Measurements from ENCODE around the gene WARS2. TPM values are rescaled to one million over a fixed set of nuclear protein-coding genes. Genes with fewer than 3 reads are reported as not detected.
A peak's percentile ranks its signal among the peaks of the same experiment; 100 is the strongest.

The WARS2 gene
- total RNA-seq, 1 experiment from 2014 or later: 18.1 TPM

DNA sequence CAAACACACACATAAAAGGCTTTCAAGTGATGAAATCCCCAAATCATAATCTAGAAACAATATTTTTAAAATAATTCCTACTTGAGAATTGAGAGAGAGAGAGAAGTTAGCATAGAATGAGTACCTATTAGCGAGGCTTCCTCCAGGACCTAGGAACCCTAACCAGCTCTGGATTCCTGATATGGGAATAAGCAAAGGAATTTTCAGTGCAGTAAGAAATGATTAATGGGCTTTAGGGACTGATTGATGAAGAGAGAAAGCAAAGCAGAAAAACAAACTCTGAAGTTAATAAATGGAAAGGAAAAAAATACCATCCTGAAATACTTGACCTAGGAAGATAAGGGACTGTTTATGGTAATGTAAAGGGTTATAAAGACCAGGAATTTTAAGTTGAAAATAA lies 60.6 kb downstream of the WARS2 start:
- ChIA-PET POLR2A (ENCODE audit: unreplicated experiment) (no interaction called here), CTCF (no interaction called here)
- Histone ChIP-seq H3K27me3 (ENCODE audit: low read length) (no peaks in the 10 kb centered on the region), H3F3A (ENCODE audit: low read length, unreplicated experiment) (no peaks in the 10 kb centered on the region), H4K20me1 (ENCODE audit: low read length) (0 out of 2 replicates have a peak, but pooled peaks cover 4% of the 10 kb centered on the region), H3K27ac (ENCODE audit: low read length) (no peak overlapping the region; the same call in 1 of the 2 replicates), H3K4me2 (ENCODE audit: low read length) (peak overlapping the region; percentile 76), H3K4me3 (ENCODE audit: low read length) (peak overlapping the region; percentile 42; the same call in 1 of the 2 replicates), H3K9me3 (ENCODE audit: low read length) (no peaks in the 10 kb centered on the region), H3K9ac (ENCODE audit: low read length) (no peak overlapping the region), H2AFZ (ENCODE audit: low read length) (no peak overlapping the region), H3K79me2 (ENCODE audit: low read length) (no peaks in the 10 kb centered on the region), H3K36me3 (ENCODE audit: low read depth, low read length) (no peaks in the 10 kb centered on the region), H3K9me2 (replicated peaks; ENCODE audit: low read length) (no peaks in the 10 kb centered on the region), H3K4me1 (ENCODE audit: insufficient read depth, low read length) (peaks cover 32% of the 10 kb centered on the region)
- BruUV-seq (replicated peaks): no TSS peak
- TF ChIP-seq EZH2 (IDR thresholded peaks at IDR 0.05; ENCODE audit: low read length, unreplicated experiment): no peak
- TF ChIP-seq EZH2phosphoT487 (IDR thresholded peaks at IDR 0.05; ENCODE audit: borderline replicate concordance, low read length): no peak
- TF ChIP-seq, protein P1, sequence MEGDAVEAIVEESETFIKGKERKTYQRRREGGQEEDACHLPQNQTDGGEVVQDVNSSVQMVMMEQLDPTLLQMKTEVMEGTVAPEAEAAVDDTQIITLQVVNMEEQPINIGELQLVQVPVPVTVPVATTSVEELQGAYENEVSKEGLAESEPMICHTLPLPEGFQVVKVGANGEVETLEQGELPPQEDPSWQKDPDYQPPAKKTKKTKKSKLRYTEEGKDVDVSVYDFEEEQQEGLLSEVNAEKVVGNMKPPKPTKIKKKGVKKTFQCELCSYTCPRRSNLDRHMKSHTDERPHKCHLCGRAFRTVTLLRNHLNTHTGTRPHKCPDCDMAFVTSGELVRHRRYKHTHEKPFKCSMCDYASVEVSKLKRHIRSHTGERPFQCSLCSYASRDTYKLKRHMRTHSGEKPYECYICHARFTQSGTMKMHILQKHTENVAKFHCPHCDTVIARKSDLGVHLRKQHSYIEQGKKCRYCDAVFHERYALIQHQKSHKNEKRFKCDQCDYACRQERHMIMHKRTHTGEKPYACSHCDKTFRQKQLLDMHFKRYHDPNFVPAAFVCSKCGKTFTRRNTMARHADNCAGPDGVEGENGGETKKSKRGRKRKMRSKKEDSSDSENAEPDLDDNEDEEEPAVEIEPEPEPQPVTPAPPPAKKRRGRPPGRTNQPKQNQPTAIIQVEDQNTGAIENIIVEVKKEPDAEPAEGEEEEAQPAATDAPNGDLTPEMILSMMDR (conservative IDR thresholded peaks at IDR 0.05; ENCODE audit: low read depth, low read length): no peak
- DNase-seq (no peak), ATAC-seq (no peak)
- intact Hi-C loops (cut with micrococcal nuclease): loop anchor here (5.0 kb wide), 1 partner anchor 197 kb away; no protein-coding TSS in a partner anchor

DNA sequence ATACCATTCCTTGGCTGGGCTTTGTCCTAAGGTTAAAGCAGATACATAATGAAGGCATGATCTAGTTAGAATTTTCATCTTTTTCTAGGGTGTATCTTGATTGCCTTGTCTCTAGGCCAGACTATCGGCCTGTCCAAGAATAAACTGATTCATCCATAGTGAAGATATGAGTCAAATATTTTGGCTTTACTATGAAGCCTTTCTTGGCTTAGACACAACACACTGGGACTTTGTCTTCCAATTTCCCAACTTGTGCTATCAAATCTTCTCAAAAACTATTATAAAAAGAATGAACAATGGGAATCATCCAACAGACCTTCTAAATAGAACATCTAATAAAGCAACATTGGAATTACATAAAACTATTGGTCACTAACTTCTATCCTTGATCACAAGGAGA lies 64.8 kb downstream of the WARS2 start:
- no peaks in the 10 kb centered on the region for H3K9me2 ChIP-seq (replicated peaks; ENCODE audit: low read length)
- H3K4me3 ChIP-seq (ENCODE audit: low read length): no peak overlapping the region
- no peak overlapping the region for H2AFZ ChIP-seq (ENCODE audit: low read length)
- POLR2A ChIA-PET (ENCODE audit: unreplicated experiment): no interaction called here
- H3K79me2 ChIP-seq (ENCODE audit: low read length): no peaks in the 10 kb centered on the region
- H4K20me1 ChIP-seq (ENCODE audit: low read length): no peaks in the 10 kb centered on the region
- peak; percentile 89 for ATAC-seq
- no peaks in the 10 kb centered on the region for H3F3A ChIP-seq (ENCODE audit: low read length, unreplicated experiment)
- CTCF ChIA-PET: no interaction called here
- peak; percentile 60 for DNase-seq
- no peaks in the 10 kb centered on the region for H3K9me3 ChIP-seq (ENCODE audit: low read length)
- no peak overlapping the region for H3K27ac ChIP-seq (ENCODE audit: low read length)
- H3K9ac ChIP-seq (ENCODE audit: low read length): no peak overlapping the region
- intact Hi-C loops (cut with micrococcal nuclease): no loop called here
- peaks cover 19% of the 10 kb centered on the region for H3K4me1 ChIP-seq (ENCODE audit: insufficient read depth, low read length)
- no peak overlapping the region for H3K4me2 ChIP-seq (ENCODE audit: low read length)
- H3K36me3 ChIP-seq (ENCODE audit: low read depth, low read length): 0 out of 2 replicates have a peak, but pooled peaks cover 4% of the 10 kb centered on the region
- no peak for TF ChIP-seq EZH2 (IDR thresholded peaks at IDR 0.05; ENCODE audit: low read length, unreplicated experiment)
- TF ChIP-seq EZH2phosphoT487 (IDR thresholded peaks at IDR 0.05; ENCODE audit: borderline replicate concordance, low read length): no peak
- TF ChIP-seq, protein P1 (conservative IDR thresholded peaks at IDR 0.05; ENCODE audit: low read depth, low read length): no peak
- H3K27me3 ChIP-seq (ENCODE audit: low read length): no peaks in the 10 kb centered on the region
- no TSS peak for BruUV-seq (replicated peaks)

DNA sequence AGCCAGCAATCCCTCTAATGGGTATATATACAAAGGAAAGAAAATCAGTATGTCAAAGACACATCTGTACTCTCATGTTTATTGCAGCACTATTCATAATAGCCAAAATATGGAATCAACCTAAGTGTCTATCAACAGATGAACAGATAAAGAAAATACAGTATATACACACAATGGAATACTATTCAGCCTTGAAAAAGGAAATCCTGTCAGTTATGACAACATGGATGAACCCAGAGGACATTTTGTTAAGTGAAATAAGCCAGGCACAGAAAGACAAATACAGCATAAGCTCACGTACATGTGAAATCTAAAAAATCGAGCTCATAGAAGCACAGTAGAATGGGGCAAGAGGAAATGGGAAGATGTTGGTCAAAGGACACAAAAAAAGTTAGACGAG lies 69.1 kb downstream of the WARS2 start:
- intact Hi-C loops (cut with micrococcal nuclease): no loop called here

More for the DNA sequence above, 69.1 kb downstream of the WARS2 start:
- CTCF ChIA-PET: no interaction called here
- H3K9ac ChIP-seq (ENCODE audit: low read length): no peak overlapping the region
- 0 out of 2 replicates have a peak, but pooled peaks cover 4% of the 10 kb centered on the region for H3K36me3 ChIP-seq (ENCODE audit: low read depth, low read length)
- no peaks in the 10 kb centered on the region for H3K27me3 ChIP-seq (ENCODE audit: low read length)
- no peaks in the 10 kb centered on the region for H3K79me2 ChIP-seq (ENCODE audit: low read length)
- DNase-seq: no peak
- no peak for ATAC-seq
- no peak overlapping the region for H3K27ac ChIP-seq (ENCODE audit: low read length)
- H3K9me3 ChIP-seq (ENCODE audit: low read length): no peaks in the 10 kb centered on the region
- no peaks in the 10 kb centered on the region for H3F3A ChIP-seq (ENCODE audit: low read length, unreplicated experiment)
- POLR2A ChIA-PET (ENCODE audit: unreplicated experiment): no interaction called here
- BruUV-seq (replicated peaks): no TSS peak
- no peak overlapping the region for H3K4me3 ChIP-seq (ENCODE audit: low read length)
- H3K4me1 ChIP-seq (ENCODE audit: insufficient read depth, low read length): peaks cover 10% of the 10 kb centered on the region
- H4K20me1 ChIP-seq (ENCODE audit: low read length): no peaks in the 10 kb centered on the region
- H3K4me2 ChIP-seq (ENCODE audit: low read length): no peak overlapping the region
- H2AFZ ChIP-seq (ENCODE audit: low read length): no peak overlapping the region
- TF ChIP-seq, protein P1 (conservative IDR thresholded peaks at IDR 0.05; ENCODE audit: low read depth, low read length): no peak
- TF ChIP-seq EZH2phosphoT487 (IDR thresholded peaks at IDR 0.05; ENCODE audit: borderline replicate concordance, low read length) (no peak), EZH2 (IDR thresholded peaks at IDR 0.05; ENCODE audit: low read length, unreplicated experiment) (no peak)
- no peaks in the 10 kb centered on the region for H3K9me2 ChIP-seq (replicated peaks; ENCODE audit: low read length)

Measured in PC-3 (cell line).